ENCODE measurements around the gene NOM1.

The NOM1 gene

DNA sequence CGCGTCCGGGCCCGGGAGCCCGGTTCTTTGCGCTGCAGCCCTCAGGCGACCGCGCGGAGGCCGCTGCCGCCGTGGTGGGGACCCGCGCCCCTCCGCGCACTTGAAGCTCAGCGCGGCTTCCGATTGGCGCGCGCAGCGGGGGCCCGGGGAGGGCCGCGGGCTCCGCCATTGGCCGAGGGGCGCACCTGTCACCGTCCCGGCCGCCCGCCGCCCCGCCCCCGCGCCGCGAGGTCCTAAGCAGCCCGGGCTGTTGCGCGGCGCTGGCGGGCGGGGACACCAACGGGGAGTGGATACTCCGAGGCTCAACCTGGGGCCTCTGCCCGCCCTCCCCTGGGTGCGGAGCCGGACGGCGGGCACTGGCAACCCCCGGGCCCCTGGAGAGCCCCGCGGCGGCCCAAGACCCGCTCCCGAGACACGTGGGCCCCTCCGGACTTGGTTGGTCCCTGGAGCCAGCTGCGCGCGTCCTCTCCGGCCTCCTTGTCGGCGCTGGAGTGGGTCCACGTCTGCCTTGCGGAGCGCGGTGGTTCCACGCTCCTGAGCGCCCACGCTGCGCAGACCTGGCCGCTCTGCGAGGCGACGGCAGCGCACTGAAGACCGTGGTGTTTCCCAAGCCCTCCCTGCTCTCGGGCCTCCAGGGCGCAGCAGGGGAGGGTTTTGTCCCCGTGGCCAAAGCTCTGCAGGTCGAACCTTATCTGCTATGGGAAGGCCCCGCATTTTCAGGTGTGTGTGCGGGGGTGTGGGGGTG is 61.2 kb downstream of the NOM1 start, which contains the start of gene MNX1:
Gene MNX1 (minus strand): TSS at position 76 of the 745 bp plus-strand sequence. CDS start 313 bp downstream, outside the sequence.
- Mint-ChIP-seq H3K36me3 (no peaks in the 10 kb centered on the region), H3K27me3 (peaks cover 38% of the 10 kb centered on the region), H3K9me3 (ENCODE audit: low read depth) (no peaks in the 10 kb centered on the region), H3K27ac (no peak within 1 kb of the TSS), H3K4me1 (ENCODE audit: low read depth) (peaks cover 17% of the 10 kb centered on the region), H3K4me3 (peak within 1 kb of the TSS; percentile 78)

- Mint-ChIP-seq H3K27me3 (peaks cover 41% of the 10 kb centered on the region), H3K27ac (no peak overlapping the region), H3K9me3 (ENCODE audit: low read depth) (no peaks in the 10 kb centered on the region), H3K4me1 (ENCODE audit: low read depth) (peaks cover 22% of the 10 kb centered on the region), H3K4me3 (peak overlapping the region; percentile 78), H3K36me3 (no peaks in the 10 kb centered on the region)
Measured at GRCh38 chr7:157011333-157012112, 62.0 kb downstream of the NOM1 start.

DNA sequence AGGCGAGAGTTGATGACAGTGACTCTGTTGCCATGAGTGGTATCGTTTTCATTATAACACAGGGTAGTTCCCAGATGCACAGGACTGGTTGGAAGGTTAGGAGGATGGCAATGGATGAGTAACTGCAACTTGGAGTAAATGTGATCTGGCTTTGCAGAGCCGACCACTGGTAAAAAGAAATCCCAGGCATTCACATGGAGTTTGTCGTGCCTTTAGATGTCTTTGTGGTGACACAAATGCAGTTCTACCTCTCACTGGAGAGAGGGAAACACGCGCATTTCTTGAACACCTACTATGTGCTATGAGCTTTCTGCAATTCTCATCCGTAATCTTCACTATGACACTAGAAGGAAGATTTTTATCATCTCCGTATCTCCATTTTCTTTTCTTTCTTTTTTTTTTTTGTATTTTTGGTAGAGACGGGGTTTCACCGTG is 62.6 kb downstream of the NOM1 start:
- peak overlapping the region; percentile 78 for H3K4me3 Mint-ChIP-seq
- no peak overlapping the region for H3K27ac Mint-ChIP-seq
- no peaks in the 10 kb centered on the region for H3K9me3 Mint-ChIP-seq (ENCODE audit: low read depth)
- H3K27me3 Mint-ChIP-seq: peaks cover 42% of the 10 kb centered on the region
- H3K4me1 Mint-ChIP-seq (ENCODE audit: low read depth): peaks cover 24% of the 10 kb centered on the region
- H3K36me3 Mint-ChIP-seq: no peaks in the 10 kb centered on the region

DNA sequence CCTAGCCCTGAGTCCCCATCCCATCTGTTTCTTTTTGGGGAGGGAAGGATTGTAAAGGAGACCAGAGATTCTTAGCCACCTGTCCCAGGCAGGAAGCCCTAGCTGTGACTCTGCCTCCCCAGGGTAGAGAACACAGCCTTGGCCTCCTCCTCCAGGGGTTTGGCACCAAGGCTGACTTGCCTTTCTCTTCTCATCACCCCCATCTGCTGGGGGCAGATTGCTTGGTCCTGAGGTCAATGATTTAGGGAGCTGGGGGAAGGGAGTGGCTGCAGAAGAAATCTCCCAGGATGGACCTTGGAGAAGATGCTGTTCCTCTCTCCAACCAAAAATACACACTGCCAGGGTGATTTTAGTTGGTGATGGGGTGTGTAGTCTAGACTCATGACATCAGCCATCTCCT is 63.6 kb downstream of the NOM1 start:
- H3K4me3 Mint-ChIP-seq: no peak overlapping the region
- no peaks in the 10 kb centered on the region for H3K9me3 Mint-ChIP-seq (ENCODE audit: low read depth)
- H3K36me3 Mint-ChIP-seq: no peaks in the 10 kb centered on the region
- H3K4me1 Mint-ChIP-seq (ENCODE audit: low read depth): peaks cover 26% of the 10 kb centered on the region
- H3K27ac Mint-ChIP-seq: no peak overlapping the region
- H3K27me3 Mint-ChIP-seq: peaks cover 40% of the 10 kb centered on the region

DNA sequence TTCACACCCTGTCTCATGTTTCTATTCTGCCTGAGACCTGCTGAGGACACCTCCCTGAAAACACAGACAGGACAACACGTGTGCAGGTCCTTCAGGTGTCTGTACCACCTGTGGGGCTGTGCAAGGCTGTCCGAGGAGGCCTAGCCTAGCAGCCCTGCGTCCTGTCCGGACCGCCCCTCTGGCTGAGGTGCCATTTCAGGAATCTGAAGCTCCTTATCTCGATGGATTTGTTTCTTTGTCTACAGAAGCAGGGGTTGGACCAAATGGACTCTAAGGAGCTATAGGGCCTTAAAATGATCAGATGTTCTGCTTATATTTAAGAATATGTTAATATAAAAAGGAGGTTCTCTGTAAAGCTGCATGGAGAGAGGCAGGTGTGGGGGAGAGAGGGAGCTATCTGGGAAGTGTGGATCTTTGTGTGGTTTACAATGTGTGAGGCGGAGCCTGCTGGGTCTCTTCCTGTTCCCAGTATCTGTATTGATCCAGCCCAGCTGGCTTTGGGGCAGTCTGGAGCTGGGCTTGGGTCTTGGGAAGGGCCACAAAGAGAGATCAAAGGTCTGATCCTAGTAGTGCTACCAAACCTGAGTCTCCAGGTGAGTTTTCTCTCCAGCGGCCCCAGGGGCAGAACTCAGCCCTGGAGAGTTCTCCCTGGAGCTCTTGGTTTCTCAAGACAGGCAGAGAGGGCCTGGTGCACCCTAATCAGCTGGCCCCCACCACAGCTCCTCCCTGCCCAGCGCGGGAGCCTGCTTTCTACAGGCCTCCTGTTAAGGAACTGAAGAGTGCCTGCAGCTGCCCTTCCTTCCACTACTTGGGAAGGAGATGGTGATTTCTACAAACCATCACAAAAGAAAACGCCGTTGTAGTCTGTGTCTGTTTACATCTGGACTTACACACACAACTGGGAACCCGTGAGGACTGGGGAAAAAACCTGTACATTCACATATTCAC is 64.4 kb downstream of the NOM1 start:
- Mint-ChIP-seq H3K27me3 (peaks cover 41% of the 10 kb centered on the region), H3K4me3 (no peak overlapping the region), H3K36me3 (no peaks in the 10 kb centered on the region), H3K4me1 (ENCODE audit: low read depth) (peaks cover 30% of the 10 kb centered on the region), H3K9me3 (ENCODE audit: low read depth) (no peaks in the 10 kb centered on the region), H3K27ac (no peak overlapping the region)

GRCh38 chr7:157014635-157015555 is 65.4 kb downstream of the NOM1 start:
- no peaks in the 10 kb centered on the region for H3K36me3 Mint-ChIP-seq
- no peak overlapping the region for H3K4me3 Mint-ChIP-seq
- no peaks in the 10 kb centered on the region for H3K9me3 Mint-ChIP-seq (ENCODE audit: low read depth)
- H3K4me1 Mint-ChIP-seq (ENCODE audit: low read depth): peaks cover 29% of the 10 kb centered on the region
- H3K27me3 Mint-ChIP-seq: peaks cover 43% of the 10 kb centered on the region
- H3K27ac Mint-ChIP-seq: no peak overlapping the region

- Mint-ChIP-seq H3K4me1 (ENCODE audit: low read depth) (peaks cover 31% of the 10 kb centered on the region), H3K36me3 (no peaks in the 10 kb centered on the region), H3K27me3 (peaks cover 48% of the 10 kb centered on the region), H3K27ac (no peak overlapping the region), H3K9me3 (ENCODE audit: low read depth) (no peaks in the 10 kb centered on the region), H3K4me3 (no peak overlapping the region)
Measured at GRCh38 chr7:157016024-157016351, 66.5 kb downstream of the NOM1 start.

GRCh38 chr7:157016352-157017041 is 67.0 kb downstream of the NOM1 start:
- Mint-ChIP-seq H3K4me3 (no peak overlapping the region), H3K9me3 (ENCODE audit: low read depth) (no peaks in the 10 kb centered on the region), H3K27ac (no peak overlapping the region), H3K4me1 (ENCODE audit: low read depth) (peaks cover 27% of the 10 kb centered on the region), H3K36me3 (no peaks in the 10 kb centered on the region), H3K27me3 (peaks cover 48% of the 10 kb centered on the region)

- H3K4me3 Mint-ChIP-seq: no peak overlapping the region
- no peak overlapping the region for H3K27ac Mint-ChIP-seq
- H3K4me1 Mint-ChIP-seq (ENCODE audit: low read depth): peaks cover 22% of the 10 kb centered on the region
- no peaks in the 10 kb centered on the region for H3K36me3 Mint-ChIP-seq
- peaks cover 42% of the 10 kb centered on the region for H3K27me3 Mint-ChIP-seq
- no peaks in the 10 kb centered on the region for H3K9me3 Mint-ChIP-seq (ENCODE audit: low read depth)
Measured at GRCh38 chr7:157017149-157017548, 67.6 kb downstream of the NOM1 start.

- no peak overlapping the region for H3K4me3 Mint-ChIP-seq
- H3K27me3 Mint-ChIP-seq: peaks cover 45% of the 10 kb centered on the region
- H3K27ac Mint-ChIP-seq: no peak overlapping the region
- H3K4me1 Mint-ChIP-seq (ENCODE audit: low read depth): peaks cover 24% of the 10 kb centered on the region
- H3K36me3 Mint-ChIP-seq: no peaks in the 10 kb centered on the region
- no peaks in the 10 kb centered on the region for H3K9me3 Mint-ChIP-seq (ENCODE audit: low read depth)
Measured at GRCh38 chr7:157017603-157018327, 68.3 kb downstream of the NOM1 start.

GRCh38 chr7:157018328-157018996 is 69.0 kb downstream of the NOM1 start:
- Mint-ChIP-seq H3K9me3 (ENCODE audit: low read depth) (no peaks in the 10 kb centered on the region), H3K4me3 (peak overlapping the region; percentile 81), H3K27ac (no peak overlapping the region), H3K36me3 (no peaks in the 10 kb centered on the region), H3K4me1 (ENCODE audit: low read depth) (peaks cover 24% of the 10 kb centered on the region), H3K27me3 (peaks cover 45% of the 10 kb centered on the region)

GRCh38 chr7:157018997-157019608 is 69.6 kb downstream of the NOM1 start:
- H3K27me3 Mint-ChIP-seq: peaks cover 45% of the 10 kb centered on the region
- H3K4me1 Mint-ChIP-seq (ENCODE audit: low read depth): peaks cover 24% of the 10 kb centered on the region
- H3K27ac Mint-ChIP-seq: no peak overlapping the region
- H3K36me3 Mint-ChIP-seq: no peaks in the 10 kb centered on the region
- H3K4me3 Mint-ChIP-seq: peak overlapping the region; percentile 81
- H3K9me3 Mint-ChIP-seq (ENCODE audit: low read depth): no peaks in the 10 kb centered on the region

Measured in activated naive CD8-positive, alpha-beta T cell (primary cell).